ENCODE measurements around the gene CLSTN2. TPM values are rescaled to one million over a fixed set of nuclear protein-coding genes. Genes with fewer than 3 reads are reported as not detected.
A peak's percentile ranks its signal among the peaks of the same experiment; 100 is the strongest.

CLSTN2 gene
- total RNA-seq, 2 donors from 2014 or later, result 3.5 to 60.3 TPM

DNA sequence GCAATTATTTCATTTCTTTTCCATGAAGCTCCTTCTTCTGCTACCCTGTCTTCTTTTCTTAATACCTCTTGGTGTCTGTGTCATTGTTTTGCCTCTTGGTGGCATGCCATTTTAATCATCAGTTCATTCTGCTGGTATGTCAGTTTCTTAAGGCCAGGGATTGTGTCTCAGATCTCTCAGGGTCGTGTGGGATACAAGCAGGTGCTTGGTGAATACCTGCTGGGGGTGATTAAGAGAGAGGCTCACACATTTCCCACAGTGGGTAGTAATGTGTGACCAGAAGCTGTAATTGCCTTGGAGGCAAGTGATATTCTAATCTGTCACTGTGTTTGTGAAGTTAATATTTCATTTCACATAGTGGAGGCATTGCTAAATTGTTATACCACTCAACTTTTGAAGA is 381.5 kb downstream of the CLSTN2 start:
- Histone ChIP-seq H3K4me3 (no peak overlapping the region), H3K27ac (no peak overlapping the region)

DNA sequence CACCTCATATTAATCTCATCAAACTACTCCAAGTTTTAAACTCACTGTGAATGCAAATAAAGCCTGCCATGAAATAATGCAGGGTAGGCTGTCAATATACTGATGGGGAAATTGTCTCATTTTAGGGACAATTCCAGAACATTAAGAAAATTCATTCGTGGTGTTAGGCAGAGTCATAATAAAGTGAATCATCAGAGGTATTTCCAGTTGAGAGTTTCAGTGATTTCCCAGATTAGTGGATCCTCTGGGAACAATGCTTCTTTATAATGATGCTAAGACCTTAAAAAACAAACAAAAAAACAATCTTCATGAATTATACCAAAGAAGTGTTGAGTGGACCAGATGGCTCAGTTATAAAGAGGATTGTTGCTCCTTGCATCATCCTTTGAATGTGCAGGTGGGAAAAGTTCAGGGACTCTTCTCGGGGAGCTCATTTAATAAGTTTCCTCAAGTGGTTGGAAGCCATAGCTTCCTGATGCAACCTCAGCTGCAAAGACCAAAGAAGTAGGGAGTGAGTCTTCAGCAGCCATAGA is 381.9 kb downstream of the CLSTN2 start:
- no peak overlapping the region for H3K27ac ChIP-seq
- H3K36me3 ChIP-seq, result no peaks in the 10 kb centered on the region
- intact Hi-C loops (cut with DNase I), result no loop called here
- no peak overlapping the region for H3K4me3 ChIP-seq
- WGBS, result 71% methylated on average over 2 of the region's 2 CpGs
- no peaks in the 10 kb centered on the region for H3K4me1 ChIP-seq (replicated peaks)
- no peak for TF ChIP-seq CTCF (IDR thresholded peaks at IDR 0.05)
- TF ChIP-seq POLR2A (IDR thresholded peaks at IDR 0.05), result no peak
- TF ChIP-seq POLR2AphosphoS5 (IDR thresholded peaks at IDR 0.05), result no peak
- DNase-seq (ENCODE audit: low spot score), result no peak
- H3K27me3 ChIP-seq (replicated peaks; ENCODE audit: insufficient read depth), result no peaks in the 10 kb centered on the region
- H3K9me3 ChIP-seq, result no peaks in the 10 kb centered on the region

More for the DNA sequence above, 381.5 kb downstream of the CLSTN2 start:
- no peak for DNase-seq (ENCODE audit: low spot score)
- intact Hi-C loops (cut with DNase I), result no loop called here
- Histone ChIP-seq H3K36me3 (no peaks in the 10 kb centered on the region), H3K9me3 (no peaks in the 10 kb centered on the region), H3K27me3 (replicated peaks; ENCODE audit: insufficient read depth) (no peaks in the 10 kb centered on the region), H3K4me1 (replicated peaks) (no peaks in the 10 kb centered on the region)
- WGBS, result 65% methylated on average over 1 of the region's 1 CpG
- TF ChIP-seq POLR2A (IDR thresholded peaks at IDR 0.05) (no peak), POLR2AphosphoS5 (IDR thresholded peaks at IDR 0.05) (no peak), CTCF (IDR thresholded peaks at IDR 0.05) (no peak)

GRCh38 chr3:140319739-140320138 is 384.8 kb downstream of the CLSTN2 start:
- no peak for DNase-seq (ENCODE audit: low spot score)
- Histone ChIP-seq H3K36me3 (no peaks in the 10 kb centered on the region), H3K4me1 (replicated peaks) (no peaks in the 10 kb centered on the region), H3K27ac (no peak overlapping the region), H3K9me3 (no peaks in the 10 kb centered on the region), H3K27me3 (replicated peaks; ENCODE audit: insufficient read depth) (no peaks in the 10 kb centered on the region), H3K4me3 (no peak overlapping the region)
- 34% methylated on average over 2 of the region's 2 CpGs for WGBS
- TF ChIP-seq CTCF (IDR thresholded peaks at IDR 0.05) (no peak), POLR2A (IDR thresholded peaks at IDR 0.05) (no peak), POLR2AphosphoS5 (IDR thresholded peaks at IDR 0.05) (no peak)
- intact Hi-C loops (cut with DNase I), result no loop called here

GRCh38 chr3:140323561-140323960 is 388.6 kb downstream of the CLSTN2 start:
- WGBS, result 92% methylated on average over 1 of the region's 1 CpG
- Histone ChIP-seq H3K27ac (no peak overlapping the region), H3K9me3 (no peaks in the 10 kb centered on the region), H3K4me3 (no peak overlapping the region), H3K27me3 (replicated peaks; ENCODE audit: insufficient read depth) (no peaks in the 10 kb centered on the region), H3K4me1 (replicated peaks) (no peaks in the 10 kb centered on the region), H3K36me3 (no peaks in the 10 kb centered on the region)
- TF ChIP-seq POLR2AphosphoS5 (IDR thresholded peaks at IDR 0.05) (no peak), CTCF (IDR thresholded peaks at IDR 0.05) (no peak), POLR2A (IDR thresholded peaks at IDR 0.05) (no peak)
- DNase-seq (ENCODE audit: low spot score), result no peak
- intact Hi-C loops (cut with DNase I), result no loop called here

- WGBS, result 35% methylated on average over 2 of the region's 2 CpGs
- intact Hi-C loops (cut with DNase I), result no loop called here
- no peak overlapping the region for H3K27ac ChIP-seq
- peak; percentile 34 for DNase-seq (ENCODE audit: low spot score)
- H3K4me1 ChIP-seq (replicated peaks), result no peaks in the 10 kb centered on the region
- H3K27me3 ChIP-seq (replicated peaks; ENCODE audit: insufficient read depth), result no peaks in the 10 kb centered on the region
- no peak for TF ChIP-seq CTCF (IDR thresholded peaks at IDR 0.05)
- peak; percentile 50 for TF ChIP-seq POLR2AphosphoS5 (IDR thresholded peaks at IDR 0.05)
- no peak for TF ChIP-seq POLR2A (IDR thresholded peaks at IDR 0.05)
- H3K9me3 ChIP-seq, result no peaks in the 10 kb centered on the region
- no peaks in the 10 kb centered on the region for H3K36me3 ChIP-seq
- no peak overlapping the region for H3K4me3 ChIP-seq
These were observed 397.1 kb downstream of the CLSTN2 start for GRCh38 chr3:140332131-140332530.

All from prostate gland (tissue), 2 donors.